IMR-90 (cell line): Measurements from ENCODE around the gene PTPRN2. TPM values are rescaled to one million over a fixed set of nuclear protein-coding genes. Genes with fewer than 3 reads are reported as not detected.

Source experiments
- ATAC-seq: fragments of 200-7000 bp; cut with Tn5 transposase; 2 replicates; pipeline ENCODE4 v1.9.1; 2020; ENCODE audit warnings: low read depth, mild to moderate bottlenecking, moderate library complexity
- BruUV-seq: library from RNA; stranded (reverse); fragments of 400-500 nt; replicated peaks from 2 replicates; lab custom pipeline; 2021; lab: Mats Ljungman, UMichigan
- CTCF ChIA-PET: fragments of 300-600 bp; formaldehyde crosslinking; extraction: SDS; loops from one replicate; lab custom pipeline; 2021; ENCODE audit warnings: antibody characterized with exemption; lab: Yijun Ruan, JAX
- POLR2A ChIA-PET: fragments of 300-600 bp; sonication (Branson Sonifier 250); formaldehyde crosslinking; loops from one replicate; lab custom pipeline; 2022; ENCODE audit warnings: antibody characterized with exemption; ENCODE audit not compliant: unreplicated experiment; lab: Charles Lee
- DNase-seq: peaks from one replicate; pipeline ENCODE4 v3.0.0; 2013
- H2AFZ ChIP-seq: replicated peaks from 2 replicates; pipeline ENCODE3; 2013; ENCODE audit warnings: low read length, mild to moderate bottlenecking; ENCODE audit not compliant: poor library complexity
- H2AK5ac ChIP-seq: 2 replicates; pipeline ENCODE4 v1.6.1; 2013; ENCODE audit warnings: low read depth, low read length, inconsistent platforms
- H2AK9ac ChIP-seq: replicated peaks from 2 replicates; pipeline ENCODE3; 2013; ENCODE audit warnings: mild to moderate bottlenecking, low read depth, low read length, moderate library complexity; ENCODE audit not compliant: poor library complexity
- H2BK120ac ChIP-seq: 2 replicates; pipeline ENCODE4 v1.6.1; 2013; ENCODE audit warnings: low read depth, low read length, inconsistent platforms
- H2BK15ac ChIP-seq: 3 replicates; pipeline ENCODE4 v1.6.1; 2013; ENCODE audit warnings: low read depth, low read length, inconsistent platforms
- H2BK20ac ChIP-seq: 2 replicates; pipeline ENCODE4 v1.6.1; 2013; ENCODE audit warnings: low read depth, mild to moderate bottlenecking, inconsistent platforms, low read length, moderate library complexity
- H2BK5ac ChIP-seq: 2 replicates; pipeline ENCODE4 v1.6.1; 2013; ENCODE audit warnings: mild to moderate bottlenecking, low read depth, low read length, inconsistent platforms; ENCODE audit not compliant: poor library complexity, severe bottlenecking
- H3K14ac ChIP-seq: replicated peaks from 2 replicates; pipeline ENCODE4 v1.6.1; 2013; ENCODE audit warnings: low read depth, low read length, inconsistent platforms
- H3K18ac ChIP-seq: 2 replicates; pipeline ENCODE4 v1.6.1; 2013; ENCODE audit warnings: low read depth, low read length, control low read depth
- H3K23ac ChIP-seq: 2 replicates; pipeline ENCODE4 v1.6.1; 2013; ENCODE audit warnings: low read depth, low read length, inconsistent platforms
- H3K27ac ChIP-seq: 2 replicates; pipeline ENCODE4 v1.5.1; 2013; ENCODE audit warnings: mild to moderate bottlenecking, control low read depth, low read length; ENCODE audit not compliant: insufficient read depth
- H3K27me3 ChIP-seq: 2 replicates; pipeline ENCODE4 v1.6.1; 2013; ENCODE audit warnings: low read length; ENCODE audit not compliant: control insufficient read depth, insufficient read depth
- H3K36me3 ChIP-seq: 2 replicates; pipeline ENCODE4 v1.6.1; 2013; ENCODE audit warnings: low read length, mixed read lengths; ENCODE audit not compliant: control insufficient read depth, insufficient read depth
- H3K4ac ChIP-seq: 2 replicates; pipeline ENCODE4 v1.6.1; 2013; ENCODE audit warnings: low read depth, low read length, inconsistent platforms
- H3K4me1 ChIP-seq: 2 replicates; pipeline ENCODE4 v1.6.1; 2013; ENCODE audit warnings: low read length, mixed read lengths; ENCODE audit not compliant: control insufficient read depth, insufficient read depth
- H3K4me2 ChIP-seq: 2 replicates; pipeline ENCODE4 v1.6.1; 2013; ENCODE audit warnings: low read depth, mild to moderate bottlenecking, control low read depth, low read length, moderate library complexity
- H3K4me3 ChIP-seq: 2 replicates; pipeline ENCODE4 v1.5.1; 2013; ENCODE audit warnings: low read depth, mild to moderate bottlenecking, control low read depth, low read length, moderate library complexity; ENCODE audit not compliant: insufficient read depth
- H3K56ac ChIP-seq: 2 replicates; pipeline ENCODE4 v1.6.1; 2013; ENCODE audit warnings: low read length, inconsistent platforms; ENCODE audit not compliant: insufficient read depth; ENCODE audit errors: extremely low read depth
- H3K79me1 ChIP-seq, 2 experiments: 2 replicates each; pipeline ENCODE4 v1.6.1; 2013; ENCODE audit warnings: low read length in 2 of 2, inconsistent platforms in 1 of 2, low read depth in 1 of 2
- H3K9ac ChIP-seq: 2 replicates; pipeline ENCODE4 v1.6.1; 2013; ENCODE audit warnings: low read depth, low read length, control low read depth
- H3K9me1 ChIP-seq: 2 replicates; pipeline ENCODE4 v1.6.1; 2013; ENCODE audit warnings: low read length, inconsistent platforms; ENCODE audit not compliant: insufficient read depth
- H3K9me3 ChIP-seq: 2 replicates; pipeline ENCODE4 v1.6.1; 2013; ENCODE audit warnings: low read length; ENCODE audit not compliant: control insufficient read depth, insufficient read depth
- H4K20me1 ChIP-seq: 2 replicates; pipeline ENCODE4 v1.6.1; 2013; ENCODE audit warnings: low read length, inconsistent platforms; ENCODE audit not compliant: insufficient read depth
- H4K5ac ChIP-seq: 2 replicates; pipeline ENCODE4 v1.6.1; 2013; ENCODE audit warnings: mild to moderate bottlenecking, low read depth, low read length, control low read depth
- H4K8ac ChIP-seq, 2 experiments: 2 replicates each; pipeline ENCODE4 v1.6.1; 2013; ENCODE audit warnings: low read depth in 2 of 2, low read length in 2 of 2, control low read depth in 1 of 2, inconsistent platforms in 1 of 2
- H4K91ac ChIP-seq: 2 replicates; pipeline ENCODE4 v1.6.1; 2013; ENCODE audit warnings: low read depth, low read length, inconsistent platforms; ENCODE audit not compliant: insufficient read depth
- BHLHE40 ChIP-seq: fragments of 150-350 bp; IDR thresholded peaks from 2 replicates; pipeline ENCODE4 v1.6.1; 2016; ENCODE audit warnings: mild to moderate bottlenecking, low read depth, low read length
- CEBPB ChIP-seq: IDR thresholded peaks from 2 replicates; pipeline ENCODE4 v1.6.1; 2012; ENCODE audit warnings: low read depth, low read length, improper control_type of control experiment
- CHD1 ChIP-seq: IDR thresholded peaks from 2 replicates; pipeline ENCODE4 v1.6.1; 2012; ENCODE audit warnings: low read depth, low read length, improper control_type of control experiment
- CTCF ChIP-seq: conservative IDR thresholded peaks from 2 replicates; pipeline ENCODE4 v1.5.1; 2012; ENCODE audit warnings: mild to moderate bottlenecking, low read depth, low read length, improper control_type of control experiment
- ELK1 ChIP-seq: fragments of 150-350 bp; IDR thresholded peaks from 2 replicates; pipeline ENCODE4 v1.6.1; 2016; ENCODE audit warnings: low read depth, mild to moderate bottlenecking, low read length, moderate library complexity, borderline replicate concordance
- FOS ChIP-seq: fragments of 150-350 bp; IDR thresholded peaks from 2 replicates; pipeline ENCODE4 v1.6.1; 2016; ENCODE audit warnings: low read depth, low read length
- MAFK ChIP-seq: IDR thresholded peaks from 2 replicates; pipeline ENCODE4 v1.6.1; 2012; ENCODE audit warnings: low read depth, low read length, improper control_type of control experiment
- MAZ ChIP-seq: IDR thresholded peaks from 2 replicates; pipeline ENCODE4 v1.6.1; 2012; ENCODE audit warnings: low read depth, mild to moderate bottlenecking, low read length, improper control_type of control experiment, moderate library complexity, borderline replicate concordance
- MXI1 ChIP-seq: IDR thresholded peaks from 2 replicates; pipeline ENCODE4 v1.6.1; 2012; ENCODE audit warnings: low read depth, mild to moderate bottlenecking, low read length, moderate library complexity, borderline replicate concordance
- NFE2L2 ChIP-seq: fragments of 150-350 bp; IDR thresholded peaks from 2 replicates; pipeline ENCODE4 v1.6.1; 2016; ENCODE audit warnings: low read depth, mild to moderate bottlenecking, low read length
- POLR2A ChIP-seq: IDR thresholded peaks from 2 replicates; pipeline ENCODE4 v1.6.1; 2012; ENCODE audit warnings: mild to moderate bottlenecking, low read depth, low read length
- RAD21 ChIP-seq: IDR thresholded peaks from 2 replicates; pipeline ENCODE4 v1.6.1; 2012; ENCODE audit warnings: low read length, improper control_type of control experiment
- RCOR1 ChIP-seq: IDR thresholded peaks from 2 replicates; pipeline ENCODE4 v1.6.1; 2012; ENCODE audit warnings: mild to moderate bottlenecking, low read length, improper control_type of control experiment; ENCODE audit not compliant: insufficient replicate concordance
- USF2 ChIP-seq: fragments of 150-350 bp; IDR thresholded peaks from 2 replicates; pipeline ENCODE4 v1.6.1; 2017; ENCODE audit warnings: mild to moderate bottlenecking, antibody characterized with exemption, low read length, low read depth
- WGBS, 2 experiments: methylation state at CpG; one replicate each; pipeline versions ENCODE4 v1.1.5 to v1.1.7; 2013; ENCODE audit warnings: missing lambda C conversion rate in 2 of 2; ENCODE audit not compliant: insufficient read length in 1 of 2; ENCODE audit errors: extremely low coverage in 2 of 2; 5-methylcytosine and 5-hydroxymethylcytosine counted together
- dilution Hi-C: fragments of 300-500 bp; cut with HindIII; formaldehyde crosslinking; loops from one replicate; pipeline ENCODE4 v1.14.3; 2018; ENCODE audit warnings: low sequenced_read_pairs; ENCODE audit not compliant: unreplicated experiment
- in situ Hi-C: fragments of 300-500 bp; cut with MboI; formaldehyde crosslinking; loops from 3 replicates; pipeline ENCODE4 v1.14.3; 2019; ENCODE audit warnings: low sequenced_read_pairs, inconsistent platforms, mixed read lengths
- intact Hi-C: fragments of 100-400 bp; cut with micrococcal nuclease; formaldehyde crosslinking; loops from 2 replicates; pipeline ENCODE4 v1.10.0; 2022
- polyA plus RNA-seq, 3 experiments: library from polyadenylated mRNA; depleted of rRNA; stranded (reverse); fragments of >200 nt; gene quantifications; 2 replicates each; pipeline ENCODE4 v1.2.3, GENCODE V29; 2012; ENCODE audit warnings: low replicate concordance in 1 of 3
- total RNA-seq: library from RNA; depleted of rRNA; stranded (reverse); fragments of >200 nt; gene quantifications from 2 replicates; pipeline ENCODE4 v1.2.3, GENCODE V29; 2012

The PTPRN2 gene
- total and polyA plus RNA-seq, 2 of the 4 experiments (the other 2 are of a cell fraction): 0.03 TPM; not detected in 1

- dilution Hi-C loops: no loop called here
- Histone ChIP-seq H2AFZ (no peak overlapping the region), H3K4ac (no peak overlapping the region), H3K14ac (no peak overlapping the region), H3K4me2 (no peak overlapping the region), H3K27ac (no peak overlapping the region), H3K56ac (no peak overlapping the region), H2BK120ac (no peak overlapping the region), H3K9ac (no peak overlapping the region), H3K18ac (no peak overlapping the region), H3K9me3 (peaks cover 37% of the 10 kb centered on the region; the same call in 1 of the 2 replicates), H2BK15ac (no peak overlapping the region), H4K20me1 (no peaks in the 10 kb centered on the region), H2AK9ac (no peak overlapping the region), H3K36me3 (no peaks in the 10 kb centered on the region), H4K5ac (no peak overlapping the region), H2BK5ac (no peak overlapping the region), H3K27me3 (no peaks in the 10 kb centered on the region), H2AK5ac (no peak overlapping the region), H3K4me3 (no peak overlapping the region), H4K91ac (no peak overlapping the region), H4K8ac (no peak overlapping the region), H3K79me1 (no peaks in the 10 kb centered on the region), H3K4me1 (no peaks in the 10 kb centered on the region), H3K9me1 (no peaks in the 10 kb centered on the region), H3K23ac (no peak overlapping the region), H2BK20ac (no peak overlapping the region)
- ChIA-PET CTCF (no interaction called here), POLR2A (no interaction called here)
- ATAC-seq (no peak), DNase-seq (no peak)
- TF ChIP-seq MAFK (no peak), BHLHE40 (no peak), USF2 (no peak), ELK1 (no peak), MAZ (no peak), RAD21 (no peak), POLR2A (no peak), CHD1 (no peak), RCOR1 (no peak), CEBPB (no peak), CTCF (no peak), NFE2L2 (no peak), MXI1 (no peak), FOS (no peak)
- no TSS peak for BruUV-seq
- intact Hi-C loops: no loop called here
- in situ Hi-C loops: no loop called here
- WGBS, 2 experiments: 68% methylated on average over 4 of the region's 8 CpGs; no CpG with 5 or more reads in 1 of the 2 experiments
These were observed 402.0 kb downstream of the PTPRN2 start for GRCh38 chr7:158185653-158186052.
